GM18907 (cell line): ENCODE data around the gene UPP2.

ENCODE experiments used
- ATAC-seq: cut with Tn5 transposase; IDR thresholded peaks from one replicate; pipeline ENCODE4 v1.9.1; 2021; ENCODE audit warnings: mild to moderate bottlenecking, moderate library complexity; ENCODE audit not compliant: unreplicated experiment

Gene UPP2

GRCh38 chr2:158103411-158104012 is 1.8 kb downstream of the UPP2 start:
- ATAC-seq = no peak

DNA sequence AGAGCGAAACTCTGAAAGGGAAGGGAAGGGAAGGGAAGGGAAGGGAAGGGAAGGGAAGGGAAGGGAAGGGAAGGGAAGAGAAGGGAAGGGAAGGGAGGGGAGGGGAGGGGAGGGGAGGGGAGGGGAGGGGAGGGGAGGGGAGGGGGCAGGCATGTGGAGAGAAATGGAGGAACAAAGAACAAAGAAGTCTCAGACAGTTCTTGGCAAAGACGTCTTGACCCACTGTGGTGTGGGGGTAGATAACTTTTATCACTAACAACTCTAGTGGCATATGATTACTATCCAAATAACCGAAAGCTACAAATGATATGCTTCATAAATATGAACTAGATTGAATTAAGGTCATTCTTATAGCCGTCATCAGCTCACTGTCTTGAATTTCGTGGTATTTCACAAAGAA is 3.2 kb downstream of the UPP2 start:
- no peak for ATAC-seq

DNA sequence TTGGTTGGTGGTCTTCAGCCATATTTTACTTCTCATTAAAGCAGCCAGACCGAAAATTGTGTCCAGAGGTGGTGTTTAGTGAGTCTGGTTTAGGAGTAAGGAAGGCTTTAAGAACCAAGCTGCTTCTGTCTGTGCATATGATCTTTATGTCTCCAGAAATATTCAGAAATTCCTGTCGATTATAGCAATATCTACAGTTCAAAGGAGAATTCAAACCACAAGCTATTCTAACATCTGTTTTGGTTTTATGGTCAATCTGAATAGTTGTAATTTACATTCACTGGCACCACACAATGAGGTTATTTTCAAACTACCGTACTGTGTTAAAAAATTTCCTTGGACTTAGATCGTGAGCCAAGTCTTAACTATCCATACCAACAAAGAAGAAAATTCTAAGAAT is 11.3 kb downstream of the UPP2 start:
- ATAC-seq = no peak

- ATAC-seq = no peak
Measured at GRCh38 chr2:158113741-158114295, 12.1 kb downstream of the UPP2 start.

- no peak for ATAC-seq
Measured at GRCh38 chr2:158114516-158114915, 12.8 kb downstream of the UPP2 start.

DNA sequence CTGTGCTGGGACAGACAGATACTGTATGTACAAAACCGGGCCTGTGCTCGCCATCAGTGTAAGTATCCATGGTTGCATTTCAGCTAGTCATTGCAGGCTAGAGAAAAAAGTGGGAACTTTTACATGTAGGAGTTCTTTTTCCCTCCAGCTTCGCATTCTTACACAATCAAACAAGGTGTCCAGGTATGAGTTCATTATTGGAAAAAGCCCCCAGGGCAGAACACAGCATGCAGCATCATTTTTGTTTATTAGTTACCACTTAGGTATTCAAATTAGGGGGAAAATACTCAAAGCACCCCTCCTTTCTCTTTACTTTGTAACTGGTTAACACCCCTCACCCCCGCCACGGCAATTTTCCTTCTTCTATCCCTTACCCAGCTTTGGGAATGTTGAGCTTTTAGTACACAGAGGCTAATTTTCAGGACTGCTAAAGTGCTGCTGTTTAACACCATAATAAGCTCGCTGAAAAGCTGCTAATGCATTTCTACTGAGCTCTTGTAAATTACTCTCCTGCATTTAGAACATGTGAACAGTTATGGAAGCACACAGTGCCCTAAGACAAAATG is 13.6 kb downstream of the UPP2 start:
- ATAC-seq = no peak

- ATAC-seq = no peak
Measured at GRCh38 chr2:158116936-158117335, 15.3 kb downstream of the UPP2 start.

DNA sequence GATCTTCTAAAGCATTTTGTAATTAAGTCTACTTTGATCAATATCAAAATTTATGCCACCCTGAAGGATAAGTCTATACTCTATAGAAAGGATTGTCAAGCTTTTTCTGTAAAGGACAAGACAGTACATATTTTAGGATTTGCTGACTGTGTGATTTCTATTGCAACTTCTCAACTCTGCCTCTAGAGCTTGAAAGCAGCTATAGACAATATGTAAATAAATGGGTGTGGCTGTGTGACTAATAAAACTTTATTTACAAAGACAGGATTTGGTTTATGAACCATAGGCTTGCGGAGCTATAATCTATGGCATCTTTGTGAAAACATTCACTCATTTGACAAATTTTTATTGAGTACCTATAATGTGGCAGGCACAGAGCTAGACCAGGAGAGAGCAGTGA is 18.4 kb downstream of the UPP2 start:
- no peak for ATAC-seq

GRCh38 chr2:158120664-158121641 is 19.3 kb downstream of the UPP2 start:
- no peak for ATAC-seq

GRCh38 chr2:158124896-158125295 is 23.2 kb downstream of the UPP2 start:
- ATAC-seq = no peak

DNA sequence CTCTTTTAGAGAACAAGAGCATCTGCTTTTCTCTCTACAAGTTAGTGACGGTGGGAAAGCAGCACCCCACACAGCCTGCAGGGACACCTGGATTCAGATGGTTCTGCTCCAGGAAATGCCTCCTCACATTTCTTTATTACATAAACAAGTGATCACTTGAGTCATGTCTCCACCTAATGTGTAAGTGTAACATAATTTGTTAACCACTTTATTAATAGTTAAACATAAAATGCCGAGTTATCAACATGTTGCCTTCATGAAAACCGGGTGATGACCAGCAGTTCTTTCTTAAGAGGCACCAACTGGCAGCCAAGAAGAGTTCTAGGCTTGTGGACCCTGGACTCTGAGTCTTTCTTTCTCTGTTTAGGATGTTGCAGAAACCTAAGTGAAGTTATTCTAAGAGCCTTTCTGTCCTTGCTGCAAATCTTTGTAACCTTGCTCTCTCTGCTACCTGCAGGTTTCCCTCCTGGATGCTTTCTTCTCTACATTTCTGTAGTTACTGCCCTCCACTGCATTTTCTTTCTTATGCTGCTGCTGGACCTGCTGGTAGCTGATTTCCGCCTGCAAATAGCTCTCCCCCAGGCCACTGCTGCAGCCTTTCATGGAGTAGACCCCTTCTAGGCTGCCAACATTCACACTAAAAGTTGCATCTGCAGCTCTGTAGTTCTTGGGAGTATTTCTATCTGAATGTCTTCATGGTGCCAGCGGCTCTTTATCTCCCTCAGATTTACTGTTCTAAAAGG is 24.3 kb downstream of the UPP2 start:
- ATAC-seq = no peak

- no peak for ATAC-seq
Measured at GRCh38 chr2:158127380-158127804, 25.7 kb downstream of the UPP2 start.

GRCh38 chr2:158128168-158128973 is 26.7 kb downstream of the UPP2 start:
- no peak for ATAC-seq

DNA sequence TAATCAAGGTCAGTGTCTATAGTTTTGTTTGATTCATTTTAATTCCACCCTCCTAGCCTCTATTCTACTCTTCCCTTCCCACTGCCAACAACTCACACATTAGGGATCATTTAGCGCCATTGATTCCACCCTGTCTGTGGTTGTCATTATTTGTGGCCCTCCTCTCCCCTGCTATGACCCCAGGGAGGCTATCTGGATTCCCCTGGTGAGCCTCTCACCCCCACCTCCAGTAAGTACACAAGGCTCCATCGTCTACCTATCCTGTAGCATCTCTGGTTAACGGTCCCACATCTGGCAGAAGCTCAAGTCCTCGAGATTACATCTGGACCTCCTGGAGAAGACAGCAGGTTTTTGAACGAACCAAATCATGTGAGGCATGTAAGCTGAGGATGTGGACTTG is 27.4 kb downstream of the UPP2 start:
- ATAC-seq = no peak

- no peak for ATAC-seq
Measured at GRCh38 chr2:158130832-158131473, 29.3 kb downstream of the UPP2 start.

GRCh38 chr2:158131483-158131912 is 29.8 kb downstream of the UPP2 start:
- ATAC-seq = no peak

DNA sequence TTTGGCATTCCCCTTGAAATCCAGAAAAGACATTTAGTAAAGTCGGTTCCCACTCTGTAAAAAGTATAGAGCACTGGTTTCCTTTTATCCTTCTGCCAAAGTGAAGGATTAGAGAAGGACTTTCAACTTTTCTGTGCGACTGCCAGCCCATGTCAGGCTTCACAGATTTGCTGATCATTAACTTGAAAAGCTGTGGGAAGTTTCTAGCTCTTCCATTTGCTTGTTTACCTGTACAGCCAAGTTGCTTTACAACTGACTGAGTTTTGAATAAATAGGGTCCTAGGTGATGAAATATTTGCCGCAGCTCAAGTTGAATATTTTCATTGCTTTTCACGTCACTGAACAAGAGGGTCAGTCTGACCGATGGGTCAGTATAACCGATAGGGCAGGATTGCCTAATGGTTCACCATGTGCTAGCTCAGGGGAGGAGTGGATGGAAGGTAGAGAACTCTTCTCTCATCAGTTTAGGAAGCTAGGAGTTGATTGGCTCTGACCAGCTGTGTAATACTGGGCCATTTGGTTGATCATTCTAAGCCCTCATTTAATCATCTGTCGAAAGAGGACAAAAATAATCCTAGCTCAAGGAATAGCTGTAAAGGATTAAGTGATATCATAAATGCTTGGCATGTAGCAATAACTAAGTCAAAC is 30.4 kb downstream of the UPP2 start:
- ATAC-seq = no peak

DNA sequence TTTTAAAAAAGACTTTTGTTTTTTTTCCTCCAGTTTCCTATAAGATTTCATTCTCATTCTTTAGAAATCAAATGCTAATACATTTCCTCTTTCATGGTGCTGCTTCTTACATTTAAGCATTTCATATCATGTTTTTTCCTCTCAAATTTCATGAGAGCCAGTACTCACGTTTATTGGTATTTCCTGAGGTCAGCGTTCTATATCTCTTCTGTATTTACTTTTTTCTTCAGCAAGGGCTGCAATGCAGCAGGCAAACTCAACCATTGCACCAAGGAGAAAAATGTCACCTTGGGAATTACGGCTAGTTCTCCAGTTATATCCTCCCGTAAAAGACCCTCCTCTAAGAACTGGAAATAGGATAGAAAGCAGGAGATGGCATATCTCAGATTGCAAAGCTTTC is 32.4 kb downstream of the UPP2 start:
- no peak for ATAC-seq

GRCh38 chr2:158134655-158135054 is 33.0 kb downstream of the UPP2 start:
- ATAC-seq = no peak
